Measurements from ENCODE around the gene CALM3.
A peak's percentile ranks its signal among the peaks of the same experiment; 100 is the strongest.

Gene CALM3

DNA sequence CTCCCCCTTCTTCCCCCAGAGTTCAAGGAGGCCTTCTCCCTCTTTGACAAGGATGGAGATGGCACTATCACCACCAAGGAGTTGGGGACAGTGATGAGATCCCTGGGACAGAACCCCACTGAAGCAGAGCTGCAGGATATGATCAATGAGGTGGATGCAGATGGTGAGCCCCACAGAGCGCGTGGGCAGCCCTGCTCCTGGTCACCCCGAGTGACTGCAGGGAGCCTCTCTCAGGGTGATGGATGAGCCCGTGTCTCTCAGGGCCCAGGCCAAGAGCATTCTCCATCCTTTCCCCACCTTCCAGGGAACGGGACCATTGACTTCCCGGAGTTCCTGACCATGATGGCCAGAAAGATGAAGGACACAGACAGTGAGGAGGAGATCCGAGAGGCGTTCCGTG, 7.0 kb downstream of the CALM3 start:
- POLR2A ChIA-PET, result interaction anchor here (0.6 kb wide), 1 partner anchor 96 kb away, joined by 3 read pairs; no protein-coding TSS in a partner anchor
- TF ChIP-seq, protein P1, sequence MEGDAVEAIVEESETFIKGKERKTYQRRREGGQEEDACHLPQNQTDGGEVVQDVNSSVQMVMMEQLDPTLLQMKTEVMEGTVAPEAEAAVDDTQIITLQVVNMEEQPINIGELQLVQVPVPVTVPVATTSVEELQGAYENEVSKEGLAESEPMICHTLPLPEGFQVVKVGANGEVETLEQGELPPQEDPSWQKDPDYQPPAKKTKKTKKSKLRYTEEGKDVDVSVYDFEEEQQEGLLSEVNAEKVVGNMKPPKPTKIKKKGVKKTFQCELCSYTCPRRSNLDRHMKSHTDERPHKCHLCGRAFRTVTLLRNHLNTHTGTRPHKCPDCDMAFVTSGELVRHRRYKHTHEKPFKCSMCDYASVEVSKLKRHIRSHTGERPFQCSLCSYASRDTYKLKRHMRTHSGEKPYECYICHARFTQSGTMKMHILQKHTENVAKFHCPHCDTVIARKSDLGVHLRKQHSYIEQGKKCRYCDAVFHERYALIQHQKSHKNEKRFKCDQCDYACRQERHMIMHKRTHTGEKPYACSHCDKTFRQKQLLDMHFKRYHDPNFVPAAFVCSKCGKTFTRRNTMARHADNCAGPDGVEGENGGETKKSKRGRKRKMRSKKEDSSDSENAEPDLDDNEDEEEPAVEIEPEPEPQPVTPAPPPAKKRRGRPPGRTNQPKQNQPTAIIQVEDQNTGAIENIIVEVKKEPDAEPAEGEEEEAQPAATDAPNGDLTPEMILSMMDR (IDR thresholded peaks at IDR 0.05; ENCODE audit: control extremely low read depth, extremely low read depth, low read depth, missing control alignments), result no peak
- CTCF ChIA-PET, result interaction anchor here (18.5 kb wide), 1 partner anchor 54 kb away, joined by 287 read pairs; the partner anchor contains the start of gene DACT3
- DNase-seq (ENCODE audit: extremely low spot score), result peak; percentile 6

DNA sequence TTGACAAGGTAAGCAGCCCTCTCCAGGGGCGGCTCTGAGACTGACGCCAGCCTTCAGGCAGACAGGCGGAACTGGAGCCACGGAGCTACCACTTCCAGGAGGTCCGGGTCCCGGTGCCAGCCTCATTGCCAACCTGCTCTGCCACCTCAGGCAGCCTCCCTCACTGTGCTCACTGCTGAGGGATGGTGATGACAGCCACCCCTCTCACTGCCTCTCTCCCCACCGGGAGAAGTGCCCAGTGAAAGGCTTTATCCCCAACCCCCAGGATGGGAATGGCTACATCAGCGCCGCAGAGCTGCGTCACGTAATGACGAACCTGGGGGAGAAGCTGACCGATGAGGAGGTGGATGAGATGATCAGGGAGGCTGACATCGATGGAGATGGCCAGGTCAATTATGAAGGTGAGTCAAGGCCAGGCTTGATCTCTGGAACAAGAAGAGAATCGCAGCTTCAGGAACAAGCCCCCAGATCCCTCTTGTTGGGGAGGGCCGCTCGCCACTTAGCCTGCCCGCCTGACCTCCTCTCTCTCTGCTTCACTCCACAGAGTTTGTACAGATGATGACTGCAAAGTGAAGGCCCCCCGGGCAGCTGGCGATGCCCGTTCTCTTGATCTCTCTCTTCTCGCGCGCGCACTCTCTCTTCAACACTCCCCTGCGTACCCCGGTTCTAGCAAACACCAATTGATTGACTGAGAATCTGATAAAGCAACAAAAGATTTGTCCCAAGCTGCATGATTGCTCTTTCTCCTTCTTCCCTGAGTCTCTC, 7.6 kb downstream of the CALM3 start:
- ChIA-PET CTCF (interaction anchor here (1.6 to 18.5 kb wide), 2 partner anchors 24 to 53 kb away, joined by 3 to 287 read pairs; partner anchors contain the start of gene DACT3), POLR2A (interaction anchor here (0.6 kb wide), 1 partner anchor 95 kb away, joined by 3 read pairs; no protein-coding TSS in a partner anchor)
- TF ChIP-seq, protein P1 (IDR thresholded peaks at IDR 0.05; ENCODE audit: control extremely low read depth, extremely low read depth, low read depth, missing control alignments), result no peak
- DNase-seq (ENCODE audit: extremely low spot score), result peak; percentile 6

GRCh38 chr19:46609511-46610412, 8.6 kb downstream of the CALM3 start:
- DNase-seq (ENCODE audit: extremely low spot score), result peak; percentile 7
- TF ChIP-seq, protein P1 (IDR thresholded peaks at IDR 0.05; ENCODE audit: control extremely low read depth, extremely low read depth, low read depth, missing control alignments), result no peak
- POLR2A ChIA-PET, result interaction anchor here (1.1 kb wide), 1 partner anchor 20 kb away, joined by 3 read pairs; no protein-coding TSS in a partner anchor
- CTCF ChIA-PET, result interaction anchor here (0.9 to 18.5 kb wide), 5 partner anchors 9 to 95 kb away, joined by 3 to 287 read pairs (median 68); partner anchors contain the start of genes CALM3, DACT3 and PTGIR

- ChIA-PET POLR2A (interaction anchor here (0.5 to 1.1 kb wide), 2 partner anchors 19 to 646 kb away, joined by 3 read pairs; partner anchors contain the start of gene CCDC9), CTCF (interaction anchor here (5.1 to 18.5 kb wide), 4 partner anchors 10 to 118 kb away, joined by 22 to 287 read pairs (median 72); partner anchors contain the start of genes CALM3, DACT3 and PTGIR)
- peak; percentile 8 for DNase-seq (ENCODE audit: extremely low spot score)
- TF ChIP-seq, protein P1 (IDR thresholded peaks at IDR 0.05; ENCODE audit: control extremely low read depth, extremely low read depth, low read depth, missing control alignments), result no peak
Observed at GRCh38 chr19:46610413-46610775, 9.3 kb downstream of the CALM3 start.

- ChIA-PET POLR2A (interaction anchor here (0.5 kb wide), 2 partner anchors 645 to 1753 kb away, joined by 3 read pairs; partner anchors contain the start of genes CCDC9, SYNGR4 and TMEM143), CTCF (interaction anchor here (1.1 to 18.5 kb wide), 7 partner anchors 11 to 142 kb away, joined by 3 to 287 read pairs (median 35); partner anchors contain the start of genes CALM3, DACT3 and PTGIR)
- TF ChIP-seq, protein P1 (IDR thresholded peaks at IDR 0.05; ENCODE audit: control extremely low read depth, extremely low read depth, low read depth, missing control alignments), result no peak
- peak; percentile 22 for DNase-seq (ENCODE audit: extremely low spot score)
Observed at GRCh38 chr19:46610851-46611770, 10.0 kb downstream of the CALM3 start.

All from GM10248 (cell line).